GM19193 (cell line): ENCODE results near the gene PM20D2.

Experiments
- POLR2A ChIP-seq: IDR thresholded peaks from 4 replicates; pipeline ENCODE4 v1.6.1; 2011; ENCODE audit not compliant: insufficient read depth, insufficient read length; ENCODE audit errors: extremely low read depth

The PM20D2 gene

GRCh38 chr6:89214197-89214596 is 68.3 kb downstream of the PM20D2 start:
- TF ChIP-seq POLR2A: no peak
